GM19238 (cell line): Measurements from ENCODE around the gene SORCS2.

Source experiments
- DNase-seq: peaks from one replicate; pipeline ENCODE4 v3.0.0; 2011; ENCODE audit warnings: low spot score; ENCODE audit not compliant: insufficient read length

The SORCS2 gene

DNA sequence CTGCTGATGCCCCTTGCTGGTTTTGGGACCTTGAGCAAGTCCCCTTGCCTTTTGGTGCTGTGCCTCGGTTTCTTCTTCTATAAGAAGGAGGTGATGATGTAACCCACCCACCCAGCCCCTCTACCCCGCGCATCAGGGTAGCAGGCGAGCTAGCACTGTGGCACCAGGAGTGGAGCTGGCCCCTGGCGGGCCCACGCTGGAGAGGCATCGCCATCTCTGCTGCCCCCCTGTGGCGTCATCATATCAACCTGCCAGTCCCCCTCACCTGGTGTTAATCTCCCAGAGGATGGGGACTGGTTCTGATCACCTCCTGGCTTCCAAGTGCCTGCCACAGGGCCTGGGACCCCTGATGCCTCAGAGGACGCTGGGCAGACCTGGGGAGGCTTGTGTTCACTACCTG lies 6.3 kb upstream of the SORCS2 start:
- no peak for DNase-seq

DNA sequence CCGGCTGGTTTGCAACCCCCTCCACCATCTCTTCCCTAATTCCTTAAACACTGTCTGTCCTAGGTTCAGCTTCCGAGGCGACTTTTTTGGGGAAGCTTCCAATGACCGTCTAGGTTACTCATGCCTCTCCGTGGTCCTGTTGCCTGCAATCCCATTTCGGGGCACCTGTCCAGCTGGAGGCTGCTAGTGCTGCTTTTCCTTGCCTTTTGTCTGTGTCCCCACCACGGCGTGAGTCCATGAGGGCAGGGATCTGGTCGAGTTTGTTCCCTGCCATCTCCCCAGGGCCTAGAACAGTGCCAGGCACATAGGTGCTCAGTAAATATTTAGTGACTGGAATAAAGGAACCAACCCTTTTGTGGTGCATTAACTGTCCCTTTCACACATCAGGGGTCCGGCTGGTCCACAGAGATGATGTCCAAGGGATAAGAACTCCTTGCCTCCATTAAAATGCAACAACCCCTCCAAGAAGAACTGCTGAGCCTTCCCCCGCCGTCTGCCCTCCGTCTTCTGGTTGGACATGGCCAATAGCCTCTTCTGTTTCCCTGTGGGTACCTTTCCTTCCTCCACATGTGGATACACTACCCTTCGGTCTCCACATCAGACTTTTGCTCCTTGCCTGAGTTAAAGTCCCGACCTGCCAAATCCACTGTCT lies 5.7 kb upstream of the SORCS2 start:
- DNase-seq = no peak

GRCh38 chr4:7187168-7187535 lies 5.2 kb upstream of the SORCS2 start:
- DNase-seq = no peak

DNA sequence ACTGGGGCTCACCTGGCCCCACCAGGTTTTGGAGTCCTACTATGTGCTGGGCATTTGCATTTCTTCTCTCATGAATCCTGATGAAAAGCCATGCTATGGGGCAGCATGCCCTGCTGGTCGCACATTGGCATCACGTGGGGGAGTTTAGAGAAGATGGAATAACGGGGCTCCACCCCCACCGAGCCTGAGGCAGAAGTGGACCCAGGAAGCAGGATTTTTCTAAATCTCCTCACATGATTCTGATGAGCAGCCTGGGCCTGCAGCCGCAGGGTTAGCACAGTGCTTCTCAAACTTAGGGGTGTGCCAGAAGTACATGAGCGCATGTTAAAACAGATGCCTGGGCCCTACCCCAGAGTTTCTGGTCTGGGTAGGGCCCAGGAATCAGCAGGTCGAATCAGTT lies 4.6 kb upstream of the SORCS2 start:
- no peak for DNase-seq

DNA sequence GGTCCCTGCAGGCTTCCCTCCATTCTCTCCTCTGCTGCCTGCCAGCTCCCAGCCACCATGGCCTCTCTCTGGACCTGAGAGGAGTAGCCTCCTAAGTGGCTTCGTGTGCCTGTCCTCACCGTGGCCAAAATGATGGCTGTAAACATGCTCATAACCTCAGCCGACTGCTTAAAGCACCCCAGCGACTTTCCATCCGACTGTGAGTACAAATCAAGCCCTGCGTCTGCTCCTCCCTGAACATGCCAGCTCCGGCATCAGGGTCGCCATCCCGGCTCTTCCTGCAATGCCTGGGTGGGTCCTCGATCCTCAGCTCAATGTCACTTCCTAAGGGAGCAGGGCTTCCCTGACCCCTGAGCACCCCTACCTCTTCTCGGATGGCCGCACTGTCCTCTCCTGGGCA lies 3.3 kb upstream of the SORCS2 start:
- no peak for DNase-seq

DNA sequence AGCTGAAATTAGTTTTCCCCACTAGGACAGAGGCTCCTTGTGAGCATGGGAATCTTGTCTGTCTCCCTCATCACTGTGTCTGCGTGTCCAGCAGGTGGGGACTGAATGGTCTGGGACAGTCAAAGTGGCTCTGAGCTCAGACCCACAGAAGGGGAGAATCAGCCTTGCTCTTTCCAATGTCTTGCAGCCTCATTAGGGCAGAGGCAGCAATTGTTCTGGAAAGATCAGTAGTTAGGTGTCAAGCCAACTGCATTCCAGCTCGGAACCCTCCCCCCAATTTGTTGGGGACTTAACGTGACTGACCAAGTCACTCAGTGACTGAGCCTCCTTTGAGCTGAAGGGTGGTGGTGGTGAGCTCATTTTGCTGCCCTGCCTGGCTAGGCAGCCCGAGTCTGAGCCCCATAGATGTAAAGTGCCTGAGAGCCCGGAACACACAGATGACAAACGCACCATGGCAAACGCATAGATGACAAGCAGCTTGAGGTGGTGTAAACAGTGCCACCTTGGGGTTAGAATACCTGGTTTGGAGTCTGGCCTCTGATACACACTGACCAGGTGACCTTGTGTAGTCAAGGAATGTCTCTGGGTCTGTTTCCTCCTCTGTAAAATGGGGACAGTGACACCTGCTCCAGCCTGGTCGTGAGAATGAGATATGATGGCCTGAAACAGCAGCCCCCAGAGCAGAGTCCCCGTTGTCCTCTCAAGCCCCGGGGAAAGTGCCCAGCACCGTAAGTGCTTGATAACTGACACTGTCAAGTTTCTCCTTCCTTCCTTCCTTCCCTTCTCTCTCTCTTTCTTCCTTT lies 2.7 kb upstream of the SORCS2 start:
- DNase-seq = no peak

DNA sequence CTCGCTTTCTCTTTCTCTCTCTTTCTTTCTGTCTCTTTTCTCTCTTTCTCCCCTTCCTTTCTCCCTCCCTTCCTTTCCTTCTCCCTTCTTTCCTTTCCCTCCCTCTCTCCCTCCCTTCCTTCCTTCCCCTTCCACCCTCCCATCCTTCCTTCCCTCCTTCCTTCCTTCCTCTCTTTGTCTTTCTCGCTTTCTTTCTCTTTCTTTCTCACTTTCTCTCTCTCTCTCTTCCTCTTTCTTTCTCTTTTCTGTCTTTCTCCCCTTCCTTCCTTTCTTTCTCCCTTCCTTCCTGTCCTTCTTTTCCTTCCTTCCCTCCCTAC lies 2.1 kb upstream of the SORCS2 start:
- no peak for DNase-seq

DNA sequence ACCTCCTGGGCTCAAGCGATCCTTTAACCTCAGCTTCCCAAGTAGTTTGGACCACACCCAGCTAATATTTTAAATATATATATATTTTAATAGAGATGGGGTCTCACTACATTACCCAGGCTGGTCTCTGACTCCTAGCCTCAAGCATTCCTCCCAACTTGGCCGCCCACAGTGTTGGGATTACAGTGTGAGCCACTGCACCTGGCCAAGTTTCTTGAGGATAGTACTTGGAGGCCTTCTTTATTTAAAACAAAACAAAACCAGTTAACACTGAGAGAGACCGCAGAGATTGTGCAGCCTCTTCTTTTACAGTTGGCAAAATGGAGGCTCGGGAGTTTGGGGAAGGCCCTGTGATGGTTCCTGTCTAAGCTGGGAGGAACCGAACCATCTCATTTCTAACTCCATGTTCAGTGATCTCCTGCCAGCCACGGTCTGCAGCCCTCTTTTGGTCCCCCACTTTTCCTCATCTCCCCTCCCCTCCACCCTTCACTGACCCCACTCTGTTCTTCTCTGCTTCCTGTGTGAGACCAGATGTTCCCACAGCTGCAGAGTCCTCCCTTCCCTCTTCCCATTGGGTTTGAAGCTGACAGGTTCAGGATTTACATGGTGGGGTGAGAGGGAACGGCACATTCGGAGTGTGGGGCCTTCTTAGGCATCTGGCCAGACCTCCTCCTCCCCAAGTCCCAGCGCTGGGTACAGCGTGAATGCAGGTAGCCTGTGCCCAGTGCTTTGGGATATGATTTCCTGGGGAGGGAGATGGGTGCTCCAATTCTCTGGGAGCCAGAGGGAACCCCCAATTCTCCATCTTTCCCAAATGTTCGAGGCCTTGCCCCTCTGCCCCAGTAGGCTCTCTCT lies 1.4 kb upstream of the SORCS2 start:
- no peak for DNase-seq

DNA sequence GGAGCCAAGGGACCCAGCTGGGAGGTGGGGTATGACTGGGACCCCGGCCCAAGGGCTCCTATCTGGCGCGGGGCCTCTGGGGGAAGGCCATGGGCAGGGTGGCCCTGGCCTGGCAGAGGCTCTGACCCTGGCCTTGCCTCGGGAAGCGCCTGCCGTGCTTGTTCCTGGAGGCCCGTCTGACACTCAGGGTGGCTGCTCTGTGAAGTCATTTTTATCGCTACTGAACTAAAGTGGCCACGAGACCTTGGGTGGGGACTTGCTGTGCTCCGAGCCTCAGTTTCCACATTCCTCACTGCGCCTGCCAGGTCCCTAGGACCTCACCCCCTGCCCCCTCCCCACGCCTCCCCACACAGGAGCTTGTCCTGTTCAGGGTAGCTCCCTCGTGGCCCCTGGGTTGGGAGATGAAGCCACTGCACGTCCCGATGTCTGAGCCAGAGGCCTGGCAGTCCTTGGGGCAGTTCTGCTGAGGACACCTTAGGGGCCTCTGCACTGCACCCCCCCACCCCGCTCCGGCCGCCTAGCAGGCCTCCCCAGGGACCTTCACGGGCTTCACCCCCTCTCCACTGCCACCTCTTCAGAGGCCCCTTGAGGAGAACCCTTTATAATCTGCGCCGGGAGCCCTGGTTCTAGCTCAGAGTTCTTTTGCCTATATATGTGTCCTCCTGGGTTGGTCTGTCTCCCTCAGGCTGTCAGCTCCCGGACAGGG lies 639 bp upstream of the SORCS2 start:
- no peak for DNase-seq

GRCh38 chr4:7193030-7193958 lies 956 bp downstream of the SORCS2 start:
- DNase-seq = no peak

DNA sequence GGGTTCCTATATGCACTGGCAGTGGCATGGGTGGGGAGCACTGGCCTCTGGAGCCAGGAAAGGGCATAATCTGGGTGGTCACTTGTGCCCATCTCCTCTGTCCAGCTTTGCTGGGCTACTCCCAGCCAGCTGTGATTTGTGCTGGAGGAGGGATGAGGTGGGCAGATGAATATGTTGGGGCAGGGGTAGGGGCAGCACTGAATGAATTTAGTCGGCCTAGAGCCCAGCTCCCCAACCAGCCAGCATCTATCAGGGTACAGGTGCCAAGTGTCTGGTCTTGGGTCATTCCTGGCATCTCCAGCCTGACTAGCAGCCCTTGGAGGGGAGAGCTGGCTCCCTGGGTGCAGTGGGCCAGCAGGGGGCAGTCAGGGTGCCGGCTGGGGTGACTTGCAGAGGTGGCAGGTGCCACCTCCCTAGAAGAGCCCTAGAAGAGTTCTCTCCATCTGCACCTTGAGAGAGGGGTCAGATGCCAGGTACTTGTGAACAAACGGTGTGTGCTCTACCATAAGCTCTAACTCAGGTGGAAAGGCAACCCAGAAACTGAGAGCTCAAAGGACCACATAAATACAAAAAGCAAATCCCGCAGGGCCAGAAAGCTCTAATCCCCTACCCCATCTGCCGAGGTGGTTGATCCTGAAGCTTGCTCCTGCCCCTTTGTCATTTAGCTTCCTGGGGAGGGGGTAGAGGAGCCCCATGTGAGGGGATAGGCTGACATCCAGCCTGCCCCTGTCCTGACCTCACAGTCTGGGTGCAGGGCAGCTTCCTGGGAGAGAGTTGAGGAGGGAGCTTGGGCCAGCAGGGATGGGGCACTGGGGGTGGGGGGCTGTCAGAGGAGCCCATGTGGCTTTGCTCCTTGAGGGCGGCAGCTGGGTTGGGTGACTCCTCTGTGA lies 2.2 kb downstream of the SORCS2 start:
- no peak for DNase-seq

DNA sequence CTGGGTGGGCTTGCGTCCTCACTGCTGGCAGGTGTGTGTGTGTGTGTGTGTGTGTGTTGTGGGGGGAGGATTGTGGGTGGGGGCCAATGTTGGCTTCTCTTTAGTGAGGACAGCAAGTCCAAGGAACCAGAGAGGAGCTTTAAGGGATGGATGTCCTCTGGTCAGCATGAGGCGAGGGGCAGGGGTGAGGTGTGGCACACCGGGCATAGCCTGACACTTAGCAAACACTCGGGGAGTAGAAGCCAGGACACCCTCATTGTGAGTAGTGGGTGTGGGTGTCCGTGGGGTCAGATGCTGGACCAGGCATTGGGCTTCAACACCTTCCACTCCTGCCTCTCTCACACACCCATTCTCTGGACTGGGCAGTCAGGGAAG lies 2.8 kb downstream of the SORCS2 start:
- DNase-seq = no peak

DNA sequence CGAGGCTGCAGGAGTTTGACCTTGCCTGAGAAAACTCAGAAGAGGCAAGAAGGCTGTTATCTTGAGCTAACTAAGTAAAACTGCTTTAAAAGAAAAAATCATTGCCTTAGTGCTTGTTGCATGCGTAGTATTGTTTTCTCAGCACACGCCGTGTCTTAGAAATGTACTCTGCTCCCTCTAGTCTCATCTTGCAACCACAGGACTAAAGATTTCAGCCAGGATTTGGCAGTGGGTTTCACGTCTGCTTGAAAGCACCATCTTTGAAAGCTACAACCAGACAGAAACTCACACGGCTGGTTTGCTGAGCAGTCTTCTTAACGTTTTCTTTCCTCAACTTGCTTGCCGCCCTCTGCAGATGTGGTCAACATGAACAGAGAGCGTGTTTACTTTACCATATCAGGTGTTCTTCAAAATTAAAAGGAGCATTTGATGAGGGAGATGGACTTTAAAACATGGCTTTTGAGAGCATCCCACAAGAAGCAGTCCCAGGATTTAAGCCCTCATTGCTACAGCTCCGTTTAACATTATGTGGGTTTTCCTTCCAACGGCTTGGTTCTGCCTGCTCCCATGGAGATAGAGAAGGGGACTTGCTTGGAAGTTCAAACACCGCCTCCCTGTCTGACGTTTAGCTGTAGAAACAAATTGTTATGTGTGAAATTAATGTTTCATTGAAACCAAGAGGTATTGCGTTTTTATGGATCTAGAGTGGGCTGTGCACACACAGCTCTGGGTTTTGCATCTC lies 3.4 kb downstream of the SORCS2 start:
- no peak for DNase-seq

GRCh38 chr4:7196288-7196651 lies 3.9 kb downstream of the SORCS2 start:
- DNase-seq = no peak

GRCh38 chr4:7196736-7197135 lies 4.4 kb downstream of the SORCS2 start:
- DNase-seq = no peak

- no peak for DNase-seq
Measured at GRCh38 chr4:7197910-7198309, 5.6 kb downstream of the SORCS2 start.

GRCh38 chr4:7198440-7199128 lies 6.2 kb downstream of the SORCS2 start:
- DNase-seq = no peak

GRCh38 chr4:7199129-7199725 lies 6.9 kb downstream of the SORCS2 start:
- no peak for DNase-seq
